Activated CD8-positive, alpha-beta T cell treated with anti-CD3 and anti-CD28 coated beads for 36 hours (primary cell): ENCODE data around the gene SLC41A3. TPM values are rescaled to one million over a fixed set of nuclear protein-coding genes. Genes with fewer than 3 reads are reported as not detected.
A peak's percentile ranks its signal among the peaks of the same experiment; 100 is the strongest.
"Not testable (repeated sequence)": the region's sequence is repeated elsewhere in the genome, so short reads cannot be mapped to it uniquely, and the experiment has no call there.

Source experiments
- ATAC-seq: fragments of 200-7000 bp; cut with Tn5 transposase; one replicate; pipeline ENCODE4 v1.10.0; 2021; ENCODE audit warnings: mild to moderate bottlenecking, moderate library complexity
- CTCF ChIA-PET: fragments of 350-600 bp; sonication (Branson Sonifier 250); formaldehyde crosslinking; loops from one replicate; lab custom pipeline; 2021; ENCODE audit warnings: antibody characterized with exemption; lab: Charles Lee
- POLR2A ChIA-PET: fragments of 350-600 bp; sonication (Branson Sonifier 250); formaldehyde crosslinking; loops from one replicate; lab custom pipeline; 2021; ENCODE audit warnings: antibody characterized with exemption; lab: Charles Lee
- DNase-seq: peaks from one replicate; pipeline ENCODE4 v3.0.0-alpha.2; 2020
- H3K27ac Mint-ChIP-seq: one replicate; pipeline ENCODE4 v1.8.0; 2021; ENCODE audit warnings: mild to moderate bottlenecking, mixed read lengths
- H3K27me3 Mint-ChIP-seq: one replicate; pipeline ENCODE4 v1.8.0; 2021; ENCODE audit warnings: mixed read lengths
- H3K36me3 Mint-ChIP-seq: one replicate; pipeline ENCODE4 v1.8.0; 2021; ENCODE audit warnings: low read depth, mixed read lengths
- H3K4me1 Mint-ChIP-seq: one replicate; pipeline ENCODE4 v1.8.0; 2021; ENCODE audit warnings: low read depth, mixed read lengths
- H3K4me3 Mint-ChIP-seq: one replicate; pipeline ENCODE4 v1.8.0; 2021; ENCODE audit warnings: mild to moderate bottlenecking, moderate library complexity, mixed read lengths
- H3K9me3 Mint-ChIP-seq: one replicate; pipeline ENCODE4 v1.8.0; 2021; ENCODE audit warnings: mixed read lengths
- CTCF ChIP-seq: fragments of 200-600 bp; IDR thresholded peaks from one replicate; pipeline ENCODE4 v1.8.0; 2022; ENCODE audit warnings: antibody characterized with exemption, mild to moderate bottlenecking
- intact Hi-C: fragments of 100-400 bp; cut with micrococcal nuclease; formaldehyde crosslinking; loops from one replicate; pipeline ENCODE4 v1.10.0; 2022
- total RNA-seq, 2 experiments: library from RNA; stranded (reverse); gene quantifications; one replicate each; pipeline ENCODE4 v1.2.3, GENCODE V29; 2021

Gene SLC41A3
- total RNA-seq, 2 experiments from 2014 or later, result 19.1 to 23.4 TPM

GRCh38 chr3:126002189-126002588 is 81.7 kb downstream of the SLC41A3 start:
- H3K4me1 Mint-ChIP-seq, result no peaks in the 10 kb centered on the region
- no peak for DNase-seq
- ChIA-PET POLR2A (no interaction called here), CTCF (no interaction called here)
- peaks cover 8% of the 10 kb centered on the region for H3K36me3 Mint-ChIP-seq
- H3K27me3 Mint-ChIP-seq, result no peaks in the 10 kb centered on the region
- no peak overlapping the region for H3K27ac Mint-ChIP-seq
- intact Hi-C loops, result no loop called here
- ATAC-seq, result no peak
- no peak overlapping the region for H3K4me3 Mint-ChIP-seq
- peaks cover 2% of the 10 kb centered on the region for H3K9me3 Mint-ChIP-seq
- TF ChIP-seq CTCF, result no peak

- DNase-seq, H3K27me3 Mint-ChIP-seq, CTCF ChIA-PET, H3K4me1 Mint-ChIP-seq, H3K4me3 Mint-ChIP-seq, POLR2A ChIA-PET, intact Hi-C loops, H3K36me3 Mint-ChIP-seq, H3K9me3 Mint-ChIP-seq, ATAC-seq, H3K27ac Mint-ChIP-seq: not testable (repeated sequence)
These were observed 87.2 kb downstream of the SLC41A3 start for GRCh38 chr3:125996751-125997150.

GRCh38 chr3:125990253-125990970 is 93.5 kb downstream of the SLC41A3 start:
- H3K27ac Mint-ChIP-seq, result no peak overlapping the region
- DNase-seq (no peak), ATAC-seq (no peak)
- no peaks in the 10 kb centered on the region for H3K4me1 Mint-ChIP-seq
- CTCF ChIA-PET, result no interaction called here
- H3K4me3 Mint-ChIP-seq, result peak overlapping the region; percentile 43
- intact Hi-C loops, result no loop called here
- POLR2A ChIA-PET, result no interaction called here
- peaks cover 5% of the 10 kb centered on the region for H3K36me3 Mint-ChIP-seq
- TF ChIP-seq CTCF, result no peak
- H3K9me3 Mint-ChIP-seq, result no peaks in the 10 kb centered on the region
- peaks cover 31% of the 10 kb centered on the region for H3K27me3 Mint-ChIP-seq

GRCh38 chr3:125984951-125985350 is 99.0 kb downstream of the SLC41A3 start:
- H3K36me3 Mint-ChIP-seq, intact Hi-C loops, H3K4me1 Mint-ChIP-seq, H3K9me3 Mint-ChIP-seq, H3K27ac Mint-ChIP-seq, POLR2A ChIA-PET, DNase-seq, CTCF ChIA-PET, H3K4me3 Mint-ChIP-seq: not testable (repeated sequence)
- H3K27me3 Mint-ChIP-seq, result peaks cover 20% of the 10 kb centered on the region
- ATAC-seq, result peak; percentile 53

GRCh38 chr3:125977104-125977503 is 106.8 kb downstream of the SLC41A3 start:
- H3K27ac Mint-ChIP-seq, intact Hi-C loops, H3K4me3 Mint-ChIP-seq, DNase-seq, H3K36me3 Mint-ChIP-seq, H3K9me3 Mint-ChIP-seq, CTCF ChIA-PET, H3K4me1 Mint-ChIP-seq, ATAC-seq, POLR2A ChIA-PET: not testable (repeated sequence)
- peaks cover 17% of the 10 kb centered on the region for H3K27me3 Mint-ChIP-seq

- H3K4me3 Mint-ChIP-seq, H3K4me1 Mint-ChIP-seq, intact Hi-C loops, POLR2A ChIA-PET, ATAC-seq, H3K9me3 Mint-ChIP-seq, DNase-seq, H3K27ac Mint-ChIP-seq, CTCF ChIA-PET, H3K36me3 Mint-ChIP-seq: not testable (repeated sequence)
- H3K27me3 Mint-ChIP-seq, result peaks cover 24% of the 10 kb centered on the region
These were observed 107.9 kb downstream of the SLC41A3 start for GRCh38 chr3:125976003-125976390.

GRCh38 chr3:125975245-125976002 is 108.5 kb downstream of the SLC41A3 start:
- DNase-seq, H3K9me3 Mint-ChIP-seq, H3K27ac Mint-ChIP-seq, POLR2A ChIA-PET, H3K4me3 Mint-ChIP-seq, H3K4me1 Mint-ChIP-seq, intact Hi-C loops, CTCF ChIA-PET, H3K36me3 Mint-ChIP-seq, ATAC-seq: not testable (repeated sequence)
- H3K27me3 Mint-ChIP-seq, result peaks cover 24% of the 10 kb centered on the region
